GM12892 (cell line): ENCODE results near the gene REXO1.

Source experiments
- POLR2A ChIP-seq: IDR thresholded peaks from 2 replicates; pipeline ENCODE4 v1.6.1; 2011; ENCODE audit warnings: low read depth, low read length, control low read depth
- POLR2AphosphoS5 ChIP-seq: IDR thresholded peaks from 2 replicates; pipeline ENCODE4 v1.6.1; 2011; ENCODE audit warnings: low read depth, low read length, control low read depth

GRCh38 chr19:1856345-1856697 lies 8.0 kb upstream of the REXO1 start:
- TF ChIP-seq POLR2A = no peak
- TF ChIP-seq POLR2AphosphoS5 = no peak
